ENCODE measurements around the gene GRIP1. TPM values are rescaled to one million over a fixed set of nuclear protein-coding genes. Genes with fewer than 3 reads are reported as not detected.

GRIP1 gene
- total and polyA plus RNA-seq, 12 donors = 0.12 to 7.3 (median 1.9) TPM

- Histone ChIP-seq H3K36me3 (no peaks in the 10 kb centered on the region), H3K27me3 (no peaks in the 10 kb centered on the region), H3K27ac (no peak overlapping the region), H3K4me1 (peaks cover 0 to 12% (median 0%) of the 10 kb centered on the region in 9 donors), H3K9me3 (no peaks in the 10 kb centered on the region), H3K4me3 (no peak overlapping the region)
- TF ChIP-seq, protein P1, sequence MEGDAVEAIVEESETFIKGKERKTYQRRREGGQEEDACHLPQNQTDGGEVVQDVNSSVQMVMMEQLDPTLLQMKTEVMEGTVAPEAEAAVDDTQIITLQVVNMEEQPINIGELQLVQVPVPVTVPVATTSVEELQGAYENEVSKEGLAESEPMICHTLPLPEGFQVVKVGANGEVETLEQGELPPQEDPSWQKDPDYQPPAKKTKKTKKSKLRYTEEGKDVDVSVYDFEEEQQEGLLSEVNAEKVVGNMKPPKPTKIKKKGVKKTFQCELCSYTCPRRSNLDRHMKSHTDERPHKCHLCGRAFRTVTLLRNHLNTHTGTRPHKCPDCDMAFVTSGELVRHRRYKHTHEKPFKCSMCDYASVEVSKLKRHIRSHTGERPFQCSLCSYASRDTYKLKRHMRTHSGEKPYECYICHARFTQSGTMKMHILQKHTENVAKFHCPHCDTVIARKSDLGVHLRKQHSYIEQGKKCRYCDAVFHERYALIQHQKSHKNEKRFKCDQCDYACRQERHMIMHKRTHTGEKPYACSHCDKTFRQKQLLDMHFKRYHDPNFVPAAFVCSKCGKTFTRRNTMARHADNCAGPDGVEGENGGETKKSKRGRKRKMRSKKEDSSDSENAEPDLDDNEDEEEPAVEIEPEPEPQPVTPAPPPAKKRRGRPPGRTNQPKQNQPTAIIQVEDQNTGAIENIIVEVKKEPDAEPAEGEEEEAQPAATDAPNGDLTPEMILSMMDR (IDR thresholded peaks at IDR 0.05) = no peak
- 40 to 46% methylated on average over 5 of the region's 5 CpGs for WGBS, 2 donors
- ATAC-seq (peak in 5 of 8 donors; percentile 34 to 75 (median 57)), DNase-seq (no peak)
- intact Hi-C loops (cut with DNase I) = no loop called here
Observed at GRCh38 chr12:66629138-66629870, 49.6 kb downstream of the GRIP1 start.

- no peak overlapping the region for H3K4me3 ChIP-seq
- H3K27me3 ChIP-seq = no peaks in the 10 kb centered on the region
- WGBS, 2 donors = 61 to 90% methylated on average over 2 of the region's 2 CpGs
- DNase-seq = no peak
- no peaks in the 10 kb centered on the region for H3K9me3 ChIP-seq
- intact Hi-C loops (cut with DNase I) = no loop called here
- TF ChIP-seq, protein P1 (IDR thresholded peaks at IDR 0.05) = no peak
- no peak for ATAC-seq
- H3K27ac ChIP-seq = no peak overlapping the region
- H3K4me1 ChIP-seq = peaks cover 0 to 12% (median 0%) of the 10 kb centered on the region in 9 donors
- no peaks in the 10 kb centered on the region for H3K36me3 ChIP-seq
Observed at GRCh38 chr12:66627988-66628317, 50.9 kb downstream of the GRIP1 start.

DNA sequence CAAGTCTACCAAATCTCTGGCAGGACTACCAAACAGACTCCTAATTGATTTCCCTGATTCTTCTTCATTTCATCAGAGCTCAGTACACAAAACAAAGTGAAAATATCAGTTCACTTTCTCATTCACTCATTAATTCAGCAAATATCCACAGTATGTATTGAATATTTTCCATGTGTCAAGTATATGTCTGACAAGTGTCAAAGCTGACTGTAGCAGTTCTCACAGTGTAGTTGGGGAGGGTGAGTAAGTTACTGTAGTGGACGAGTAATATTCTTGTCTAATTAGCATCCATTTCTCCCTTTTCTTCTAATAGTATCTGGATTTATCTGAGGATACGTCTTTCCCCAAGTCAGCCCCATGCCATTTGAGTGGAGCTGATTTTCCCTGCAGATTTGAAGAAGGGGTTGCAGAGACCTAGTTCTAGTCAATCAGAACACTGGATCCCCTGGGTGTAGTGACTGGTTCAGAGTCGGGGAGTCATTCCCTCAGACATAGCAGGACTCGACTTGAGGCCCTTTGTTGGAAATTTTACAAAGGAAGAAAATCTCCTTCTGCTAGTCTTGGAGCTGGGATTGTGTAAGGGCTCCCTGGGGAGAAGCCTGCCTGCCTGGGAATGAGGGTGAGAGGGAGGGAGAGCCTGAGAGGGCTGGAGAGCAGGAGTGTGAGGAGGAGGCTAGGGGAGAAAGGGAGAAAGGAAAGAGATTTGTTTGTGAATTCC lies 51.4 kb downstream of the GRIP1 start:
- DNase-seq (peak; percentile 9 to 16), ATAC-seq (peak in 2 of 8 donors; percentile 51 to 67)
- Histone ChIP-seq H3K36me3 (no peaks in the 10 kb centered on the region), H3K4me1 (peaks cover 0 to 12% (median 0%) of the 10 kb centered on the region in 9 donors), H3K27me3 (no peaks in the 10 kb centered on the region), H3K4me3 (no peak overlapping the region), H3K9me3 (no peaks in the 10 kb centered on the region), H3K27ac (no peak overlapping the region)
- TF ChIP-seq, protein P1 (IDR thresholded peaks at IDR 0.05) = no peak
- intact Hi-C loops (cut with DNase I) = no loop called here
- 51 to 67% methylated on average over 4 of the region's 4 CpGs for WGBS, 2 donors

DNA sequence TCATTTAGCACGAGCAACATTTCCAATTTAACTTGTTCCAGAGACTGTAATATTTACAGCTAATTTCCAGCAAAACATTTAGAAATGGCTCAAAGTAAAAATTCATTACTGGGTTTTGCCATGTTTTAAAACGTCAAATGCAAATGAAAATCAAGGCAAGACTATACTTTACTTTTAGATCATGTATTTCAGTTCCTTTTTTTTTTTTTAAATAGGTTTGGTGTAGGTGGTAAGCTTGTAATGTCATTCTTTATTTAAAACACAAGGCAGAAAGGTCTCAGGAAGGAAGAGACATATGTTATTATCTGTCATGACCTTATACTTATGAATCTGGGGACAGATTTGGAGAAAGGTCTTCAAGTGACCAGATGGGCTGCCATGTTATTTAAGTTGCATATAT lies 54.1 kb downstream of the GRIP1 start:
- 75 to 78% methylated on average over 2 of the region's 2 CpGs for WGBS, 2 donors
- no peak for ATAC-seq
- no peak overlapping the region for H3K27ac ChIP-seq
- no peaks in the 10 kb centered on the region for H3K27me3 ChIP-seq
- no peak for DNase-seq
- intact Hi-C loops (cut with DNase I) = no loop called here
- no peaks in the 10 kb centered on the region for H3K36me3 ChIP-seq
- H3K4me1 ChIP-seq = peaks cover 0 to 12% (median 0%) of the 10 kb centered on the region in 9 donors
- TF ChIP-seq, protein P1 (IDR thresholded peaks at IDR 0.05) = no peak
- no peaks in the 10 kb centered on the region for H3K9me3 ChIP-seq
- H3K4me3 ChIP-seq = no peak overlapping the region
